ENCODE data around the gene ZNF880.
"Not testable (repeated sequence)": the region's sequence is repeated elsewhere in the genome, so short reads cannot be mapped to it uniquely, and the experiment has no call there.

ZNF880 gene

DNA sequence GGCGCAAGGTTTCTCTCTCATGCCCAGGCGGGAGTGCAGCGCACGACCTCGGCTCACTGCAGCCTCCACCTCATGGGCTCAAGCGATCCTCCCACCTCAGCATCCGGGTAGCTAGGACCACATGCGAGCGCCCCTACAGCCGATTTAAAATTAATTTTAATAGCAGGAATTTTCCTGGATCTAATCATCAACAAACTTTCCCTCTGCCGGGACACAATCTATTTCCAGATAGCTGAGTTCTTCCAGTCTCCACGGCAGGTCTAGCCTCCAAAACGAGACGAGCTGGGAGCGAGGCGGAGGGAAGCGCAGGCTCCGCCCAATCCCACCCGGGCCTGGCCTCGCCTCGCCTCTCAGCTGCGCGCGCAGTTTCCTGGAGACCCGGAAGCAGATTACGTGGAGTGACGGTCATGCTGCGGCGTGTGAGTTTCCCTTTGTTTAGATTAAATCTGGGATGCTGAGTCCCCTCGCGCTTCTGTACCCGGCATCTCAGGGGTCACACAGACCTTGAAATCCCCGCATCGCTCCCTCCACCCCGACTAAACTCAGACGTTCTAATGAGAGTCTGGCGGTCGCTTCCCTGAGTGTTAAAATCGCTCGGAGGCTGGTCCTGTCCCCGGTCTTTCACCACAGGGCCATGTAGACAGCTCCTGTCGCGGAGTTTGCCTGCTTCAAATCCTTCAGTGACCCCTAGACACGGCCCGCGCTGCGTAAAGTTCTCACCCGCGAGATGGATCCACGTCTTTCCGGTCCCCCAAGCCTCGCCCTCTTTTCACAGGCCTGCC, at the start of gene ZNF880:
Gene ZNF880 (plus strand): TSS at position 365 of the 782 bp plus-strand sequence. CDS start 43 bp downstream, at position 408.
- DNase-seq = peak; percentile 87

DNA sequence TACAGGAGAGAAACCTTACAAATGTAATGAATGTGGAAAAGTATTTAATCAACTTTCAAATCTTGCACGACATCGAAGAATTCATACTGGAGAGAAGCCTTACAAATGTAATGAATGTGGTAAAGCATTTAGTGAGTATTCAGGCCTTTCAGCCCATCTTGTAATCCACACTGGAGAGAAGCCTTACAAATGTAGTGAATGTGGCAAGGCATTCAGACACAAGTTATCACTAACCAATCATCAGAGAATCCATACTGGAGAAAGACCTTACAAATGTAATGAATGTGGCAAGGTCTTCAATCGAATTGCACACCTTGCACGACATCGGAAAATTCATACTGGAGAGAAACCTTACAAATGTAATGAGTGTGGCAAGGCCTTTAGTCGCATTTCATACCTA, 47.3 kb upstream of the ZNF880 start:
- no peak for DNase-seq

DNA sequence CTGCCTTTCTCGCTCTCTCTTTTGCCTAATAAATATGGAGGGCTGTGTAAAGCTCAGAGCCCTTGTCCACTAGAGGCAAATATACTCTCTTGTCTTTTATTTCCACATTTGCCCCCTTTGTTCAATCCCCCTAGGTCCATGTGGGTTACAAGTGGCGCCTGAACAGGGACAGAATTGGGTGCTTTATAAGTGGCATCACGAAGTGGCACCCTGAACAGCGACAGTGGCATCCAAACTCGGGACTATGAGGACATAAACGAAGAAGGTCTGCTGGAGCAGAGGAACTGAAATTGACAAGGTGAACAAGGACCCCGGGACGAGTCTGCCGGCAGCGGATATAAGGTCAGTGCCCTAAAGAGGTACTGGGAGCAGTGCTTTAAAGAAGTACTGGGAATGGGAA, 38.0 kb upstream of the ZNF880 start:
- no peak for DNase-seq

DNA sequence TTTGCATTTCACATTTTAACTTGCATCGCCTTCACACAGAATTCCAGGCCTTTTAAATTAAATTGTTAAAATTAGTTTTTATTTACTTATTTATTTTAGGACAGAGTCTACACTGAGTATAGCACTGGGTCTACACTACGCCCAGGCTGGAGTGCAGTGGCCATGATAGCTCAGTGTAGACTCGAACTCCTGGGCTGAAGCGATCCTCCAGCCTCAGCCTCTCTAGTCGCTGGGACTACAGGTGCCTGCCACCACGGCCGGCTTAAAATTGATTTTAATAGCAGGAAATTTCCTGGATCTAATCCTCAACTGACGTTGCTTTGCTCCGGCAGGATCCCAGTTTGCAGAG, 34.0 kb upstream of the ZNF880 start:
- no peak for DNase-seq

DNA sequence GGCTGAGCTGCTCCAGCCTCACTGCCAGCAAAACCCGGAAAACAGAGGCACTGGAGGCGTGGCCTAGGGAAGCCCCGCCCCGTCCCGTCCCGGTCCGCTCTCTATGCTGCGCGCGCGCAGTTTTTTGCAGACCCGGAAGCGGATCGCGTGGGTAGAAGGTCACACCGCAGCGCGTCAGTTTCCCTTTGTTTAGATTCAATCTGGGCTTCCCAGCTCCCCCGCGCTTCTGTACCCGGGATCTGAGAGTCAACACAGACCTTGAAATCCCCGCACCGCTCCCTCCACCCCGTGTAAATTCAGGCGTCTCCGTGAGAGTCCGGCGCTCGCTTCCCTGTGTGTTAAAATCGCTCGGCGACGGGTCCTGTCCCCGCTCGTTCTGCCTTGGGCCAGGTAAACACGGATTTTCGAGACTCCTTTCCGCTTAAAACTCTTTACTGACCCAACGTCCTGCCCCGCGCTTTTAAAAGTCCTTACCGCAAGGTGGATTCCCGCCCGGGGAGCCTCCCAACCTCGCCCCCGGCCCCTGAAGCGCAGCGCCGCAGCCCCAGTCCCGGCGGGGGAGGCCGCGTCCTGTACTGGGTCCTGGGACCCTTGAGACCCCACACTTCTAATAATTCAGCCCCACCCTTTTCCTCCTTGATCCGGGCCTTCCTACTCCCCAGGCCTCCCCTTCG, 33.5 kb upstream of the ZNF880 start, which contains the start of gene ZNF610:
Gene ZNF610 (plus strand): TSS at position 127 of the 674 bp plus-strand sequence. CDS start 12,930 bp downstream, outside the sequence.
- peak; percentile 85 for DNase-seq

DNA sequence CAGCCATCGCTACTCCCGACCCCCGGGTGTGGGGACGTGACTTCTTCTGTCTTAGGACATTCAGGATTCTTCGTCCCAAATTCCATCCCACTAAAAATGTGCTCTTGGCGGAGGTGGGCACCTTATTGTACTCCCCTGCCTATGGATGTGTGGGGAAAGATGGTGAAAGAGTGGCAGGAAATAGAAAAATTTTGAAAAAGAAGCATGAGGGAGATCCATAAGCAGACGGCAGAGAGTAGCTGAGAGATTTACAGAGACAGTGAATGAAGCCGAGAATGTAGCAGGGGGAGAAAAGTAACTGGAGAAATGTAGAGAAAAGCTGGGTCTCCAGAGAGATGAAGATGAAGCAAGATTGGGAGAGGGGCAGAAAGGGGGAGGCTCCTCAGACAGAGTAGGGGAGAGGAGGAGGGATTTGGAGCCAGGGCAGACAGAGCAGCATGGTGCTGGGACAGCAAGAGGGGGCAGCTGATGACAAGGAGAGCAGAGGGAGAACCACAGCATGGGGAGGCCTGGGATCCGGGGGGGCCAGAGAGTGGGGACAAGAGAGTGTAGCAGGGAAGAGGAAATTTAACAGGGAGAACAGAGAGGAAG, 32.8 kb upstream of the ZNF880 start:
- no peak for DNase-seq

DNA sequence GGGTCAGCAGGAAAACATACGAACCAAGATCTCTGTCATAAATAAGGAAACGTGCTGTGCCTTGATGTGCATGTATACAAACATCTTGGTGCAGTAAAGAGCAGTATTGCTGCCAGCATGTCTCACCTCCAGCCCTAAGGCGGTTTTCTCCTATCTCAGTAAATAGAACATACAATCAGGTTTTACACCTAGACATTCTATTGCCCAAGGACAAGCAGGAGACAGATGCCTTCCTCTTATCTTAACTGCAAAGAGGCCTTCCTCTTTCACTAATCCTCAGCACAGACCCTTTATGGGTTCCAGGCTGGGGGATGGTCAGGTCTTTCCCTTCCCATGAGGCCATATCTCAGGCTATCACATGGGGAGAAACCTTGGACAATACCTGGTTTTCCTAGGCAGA, 30.7 kb upstream of the ZNF880 start:
- not testable (repeated sequence) for DNase-seq

DNA sequence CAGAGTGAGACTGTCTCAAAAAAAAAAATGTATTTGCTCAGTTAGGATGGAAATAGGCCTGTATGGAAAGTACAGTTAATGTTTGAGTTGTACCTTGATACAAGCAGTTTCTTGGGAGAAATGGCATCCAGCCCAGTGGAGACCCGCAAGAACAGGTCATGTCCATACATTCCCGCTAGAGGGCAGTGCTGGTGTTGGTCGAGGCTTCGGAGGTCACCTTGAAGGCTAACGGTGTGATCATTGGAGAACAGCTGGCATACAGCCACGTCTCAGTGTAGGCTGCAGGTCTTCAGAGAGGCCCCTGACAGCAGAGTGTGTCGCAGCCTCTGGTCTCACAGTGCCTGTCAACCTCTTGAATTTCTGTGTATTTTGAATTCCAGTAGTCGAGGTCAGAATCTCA, 26.2 kb upstream of the ZNF880 start:
- no peak for DNase-seq

DNA sequence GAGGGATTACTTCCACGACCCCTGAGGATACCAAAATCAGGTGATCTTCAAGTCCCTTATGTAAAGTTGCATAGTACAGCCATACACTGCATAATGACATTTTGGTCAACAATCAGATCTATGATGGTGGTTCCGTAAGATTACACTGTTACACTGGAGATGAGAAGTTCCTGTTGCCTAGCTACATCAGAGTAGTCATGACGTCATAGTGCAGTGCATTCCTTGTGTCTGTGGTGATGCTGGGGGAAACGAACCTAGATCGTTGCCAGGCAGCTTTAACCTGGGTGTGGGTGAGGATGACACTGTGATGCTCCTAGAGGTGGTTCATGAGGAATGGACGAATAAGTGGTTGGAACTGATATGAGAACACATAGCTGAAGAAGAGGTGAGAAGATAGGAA, 24.6 kb upstream of the ZNF880 start:
- DNase-seq = no peak

DNA sequence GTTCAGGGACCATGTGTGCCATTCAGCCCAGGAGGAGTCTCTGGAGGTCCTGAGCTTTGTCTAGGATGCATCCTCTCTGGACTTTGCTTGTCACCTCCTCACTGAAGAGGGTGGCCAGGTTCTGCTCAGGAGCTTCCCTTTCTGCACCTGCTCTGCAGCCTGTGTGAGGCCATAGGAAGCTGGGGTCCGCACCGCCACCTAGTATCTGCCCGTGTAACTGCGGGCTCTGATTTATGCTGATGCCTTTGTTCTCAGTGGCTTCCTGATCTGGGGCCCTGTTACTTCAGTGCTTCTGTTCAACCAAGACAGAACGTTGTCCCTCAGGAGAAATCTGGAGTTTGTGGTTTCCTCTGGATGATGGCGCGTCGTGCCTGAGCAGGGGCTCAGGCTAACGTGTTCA, 18.2 kb upstream of the ZNF880 start:
- no peak for DNase-seq

DNA sequence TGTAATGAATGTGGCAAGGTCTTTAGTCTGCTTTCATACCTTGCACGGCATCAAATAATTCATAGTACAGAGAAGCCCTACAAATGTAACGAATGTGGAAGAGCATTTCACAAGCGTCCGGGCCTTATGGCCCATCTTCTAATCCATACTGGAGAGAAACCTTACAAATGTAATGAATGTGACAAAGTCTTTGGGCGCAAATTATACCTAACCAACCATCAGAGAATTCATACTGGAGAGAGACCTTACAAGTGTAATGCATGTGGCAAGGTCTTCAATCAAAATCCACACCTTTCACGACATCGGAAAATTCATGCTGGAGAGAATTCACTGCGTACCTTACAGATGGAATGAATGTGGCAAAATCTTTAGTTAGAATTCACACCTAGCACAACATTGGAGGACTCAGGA, 3.3 kb upstream of the ZNF880 start:
- no peak for DNase-seq

DNA sequence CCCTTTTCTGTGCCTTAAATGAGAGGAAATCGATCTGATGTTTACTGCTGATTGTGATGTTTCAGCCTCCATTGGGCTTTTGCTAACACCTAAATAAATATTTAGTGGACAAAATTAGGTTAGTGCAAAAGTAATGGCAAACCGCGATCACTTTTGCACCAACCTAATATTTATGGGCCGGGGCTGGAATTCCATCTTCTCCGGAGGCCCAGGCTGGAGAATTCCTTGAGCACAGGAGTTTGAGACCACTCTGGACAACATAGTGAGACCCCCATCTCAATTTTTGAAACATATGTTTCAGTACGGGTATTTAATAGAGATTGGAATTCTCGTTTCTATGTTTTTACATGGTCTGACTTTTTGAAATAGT, 603 bp downstream of the ZNF880 start:
- DNase-seq = no peak

DNA sequence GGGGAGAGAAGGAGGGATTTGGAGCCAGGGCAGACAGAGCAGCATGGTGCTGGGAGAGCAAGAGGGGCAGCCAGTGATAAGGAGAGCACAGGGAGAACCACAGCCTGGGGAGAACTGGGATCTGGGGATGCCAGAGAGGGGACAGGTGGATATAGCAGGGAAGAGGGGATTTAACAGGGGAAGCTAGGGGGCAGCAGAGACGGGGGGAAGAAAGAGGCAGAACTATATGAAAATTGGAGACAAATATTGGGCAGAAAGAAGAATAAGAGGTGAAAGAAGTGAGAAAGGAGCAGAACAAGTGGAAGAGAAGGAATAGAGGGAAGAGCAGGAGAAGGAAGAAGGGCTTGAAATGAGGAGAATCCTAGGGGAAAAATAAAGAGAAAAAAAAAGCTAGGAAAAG, 21.4 kb downstream of the ZNF880 start:
- DNase-seq = no peak

DNA sequence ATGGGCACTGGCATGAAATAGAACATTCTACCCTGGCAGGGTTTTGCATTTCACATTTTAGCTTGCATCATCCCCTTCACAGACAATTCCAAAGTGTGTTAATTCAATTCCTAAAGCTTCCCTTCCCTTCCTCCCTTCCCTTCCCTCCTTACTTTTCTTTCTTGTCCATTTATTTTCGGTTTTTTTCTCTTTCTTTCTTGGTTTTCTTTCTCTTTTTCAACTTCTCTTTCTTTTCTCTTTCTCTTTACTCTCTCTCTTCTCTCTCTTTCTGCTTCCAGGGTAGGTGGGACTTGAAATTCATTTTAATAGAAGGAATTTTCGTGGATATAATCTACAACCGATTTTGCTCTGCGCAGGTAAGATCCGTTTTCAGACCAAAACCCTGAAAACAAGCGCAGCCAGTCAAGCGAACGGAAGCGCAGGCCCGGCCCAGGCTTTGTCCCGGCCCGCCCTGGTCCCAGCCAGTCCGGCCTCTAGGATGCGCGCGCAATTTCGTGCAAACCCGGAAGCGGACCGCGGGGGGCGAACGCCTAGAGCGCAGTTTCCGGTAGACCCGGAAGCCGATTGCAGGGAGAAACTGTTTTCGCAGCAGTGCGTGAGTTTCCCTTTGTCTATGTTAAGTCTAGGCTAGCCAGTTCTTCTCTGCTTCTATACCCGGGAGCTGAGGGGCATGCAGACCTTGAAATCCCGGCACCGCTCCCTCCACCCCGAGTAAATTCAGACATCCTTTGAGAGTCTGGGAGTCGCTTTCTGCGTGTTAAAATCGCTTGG, 27.8 kb downstream of the ZNF880 start, which contains the start of gene ZNF528:
Gene ZNF528 (plus strand): TSS at position 540 of the 771 bp plus-strand sequence. CDS start 4,165 bp downstream, outside the sequence.
- DNase-seq = peak; percentile 77

DNA sequence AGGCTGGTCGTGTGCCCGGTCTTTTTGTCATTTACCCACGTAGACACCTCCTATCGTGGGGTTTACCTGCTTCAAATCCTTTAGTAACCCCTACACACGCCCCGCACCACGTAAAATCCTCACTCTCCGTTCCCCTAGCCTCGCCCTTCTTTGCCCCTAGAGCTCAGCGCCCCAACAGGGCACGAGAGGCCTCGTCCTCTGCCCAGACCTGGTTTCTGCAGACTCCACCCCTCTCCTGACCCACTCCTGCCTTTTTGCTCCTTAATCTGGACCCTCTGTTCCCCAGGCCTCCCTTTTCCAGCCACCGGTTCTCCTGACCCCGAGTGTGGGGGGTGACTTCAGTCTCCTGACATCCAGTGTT, 28.3 kb downstream of the ZNF880 start:
- no peak for DNase-seq

DNA sequence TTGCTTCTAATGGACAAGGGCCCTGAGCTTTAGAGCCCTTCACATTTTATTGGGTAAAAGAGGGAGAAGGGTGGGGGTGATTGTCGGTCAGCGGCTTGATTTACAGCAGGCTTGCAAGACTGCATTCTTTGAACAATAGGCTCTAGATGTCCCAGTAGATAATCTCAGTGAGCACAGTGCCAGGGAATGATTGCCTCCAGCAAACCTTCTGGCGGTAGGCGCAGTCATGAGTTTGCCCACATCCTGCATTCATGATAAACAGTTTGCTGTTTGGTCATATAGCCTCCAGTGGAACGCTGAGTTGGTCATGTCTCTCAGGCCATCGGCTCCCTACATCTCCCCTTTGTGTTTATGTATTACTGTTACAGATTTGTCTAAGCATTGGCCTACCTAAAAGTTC, 40.6 kb downstream of the ZNF880 start:
- DNase-seq = no peak

DNA sequence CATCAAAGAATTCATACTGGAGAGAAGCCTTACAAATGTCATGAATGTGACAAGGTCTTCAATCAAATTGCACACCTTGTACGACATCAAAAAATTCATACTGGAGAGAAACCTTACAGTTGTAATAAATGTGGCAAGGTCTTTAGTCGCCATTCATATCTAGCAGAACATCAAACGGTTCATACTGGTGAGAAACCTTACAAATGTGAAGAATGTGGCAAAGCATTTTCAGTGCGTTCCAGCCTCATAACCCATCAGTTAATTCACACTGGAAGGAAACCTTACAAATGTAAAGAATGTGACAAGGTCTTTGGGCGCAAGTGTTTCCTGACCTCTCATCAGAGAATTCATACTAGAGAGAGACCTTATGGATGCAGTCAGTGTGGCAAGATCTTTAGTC, 46.0 kb downstream of the ZNF880 start:
- DNase-seq = no peak

DNA sequence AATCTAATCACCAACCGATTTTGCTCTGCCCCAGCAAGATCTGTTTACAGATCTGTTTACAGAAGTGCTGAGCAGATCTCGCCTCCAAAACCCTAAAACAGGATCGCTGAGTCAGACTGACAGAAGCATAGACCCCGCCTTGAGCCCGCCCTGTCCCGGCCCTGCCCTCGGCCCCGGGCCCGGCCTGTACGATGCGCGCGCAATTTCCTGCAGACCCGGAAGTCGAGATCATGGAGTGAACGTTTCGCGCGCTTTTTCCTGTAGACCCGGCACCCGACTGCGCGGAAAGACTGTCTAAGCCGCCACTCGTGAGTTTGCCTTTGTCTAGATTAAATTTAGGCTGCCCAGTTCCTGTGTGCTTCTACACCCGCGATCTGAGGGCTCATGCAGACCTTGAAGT, 59.2 kb downstream of the ZNF880 start, which contains the start of gene ZNF534:
Gene ZNF534 (plus strand): TSS at position 212 of the 400 bp plus-strand sequence. CDS start 2,327 bp downstream, outside the sequence.
- no peak for DNase-seq

Measured in NCI-H774 (cell line).